Ureter (tissue), 1 donor: Measurements from ENCODE around the gene ABCF3. TPM values are rescaled to one million over a fixed set of nuclear protein-coding genes. Genes with fewer than 3 reads are reported as not detected.

Experiments
- DNase-seq: peaks from one replicate; pipeline ENCODE4 v3.0.0-alpha.2; 2020; ENCODE audit warnings: low spot score
- total RNA-seq: library from RNA; stranded (reverse); gene quantifications from one replicate; pipeline ENCODE4 v1.2.4, GENCODE V29; 2023
- donor health status: DM: yes; HTN: yes; CAD: no.

Gene ABCF3
- total RNA-seq, 1 donor from 2014 or later = 77.6 TPM

- DNase-seq = peak; percentile 100
Measured at GRCh38 chr3:184185461-184186183, 377 bp upstream of the ABCF3 start.

GRCh38 chr3:184186902-184187207, 856 bp downstream of the ABCF3 start:
- DNase-seq = no peak

GRCh38 chr3:184188080-184188479, 2.1 kb downstream of the ABCF3 start:
- DNase-seq = no peak

- no peak for DNase-seq
Measured at GRCh38 chr3:184189421-184189820, 3.4 kb downstream of the ABCF3 start.

- no peak for DNase-seq
Measured at GRCh38 chr3:184192889-184193288, 6.9 kb downstream of the ABCF3 start.

GRCh38 chr3:184193991-184194539, 8.1 kb downstream of the ABCF3 start:
- no peak for DNase-seq

GRCh38 chr3:184196536-184196935, 10.5 kb downstream of the ABCF3 start:
- DNase-seq = no peak

- DNase-seq = no peak
Measured at GRCh38 chr3:184198509-184198908, 12.5 kb downstream of the ABCF3 start.

- no peak for DNase-seq
Measured at GRCh38 chr3:184200825-184201224, 14.8 kb downstream of the ABCF3 start.

- no peak for DNase-seq
Measured at GRCh38 chr3:184203526-184203925, 17.5 kb downstream of the ABCF3 start.

- no peak for DNase-seq
Measured at GRCh38 chr3:184209146-184209923, 23.3 kb downstream of the ABCF3 start.

GRCh38 chr3:184211297-184211696, 25.3 kb downstream of the ABCF3 start:
- no peak for DNase-seq

GRCh38 chr3:184211718-184212117, 25.7 kb downstream of the ABCF3 start:
- DNase-seq = no peak

GRCh38 chr3:184218814-184219213, 32.8 kb downstream of the ABCF3 start:
- no peak for DNase-seq

- DNase-seq = no peak
Measured at GRCh38 chr3:184222521-184222920, 36.5 kb downstream of the ABCF3 start.

- no peak for DNase-seq
Measured at GRCh38 chr3:184223946-184224345, 37.9 kb downstream of the ABCF3 start.

GRCh38 chr3:184227481-184227935, 41.5 kb downstream of the ABCF3 start:
- no peak for DNase-seq

- DNase-seq = no peak
Measured at GRCh38 chr3:184228376-184229137, 42.6 kb downstream of the ABCF3 start.

- no peak for DNase-seq
Measured at GRCh38 chr3:184229394-184230080, 43.5 kb downstream of the ABCF3 start, which contains the start of gene VWA5B2. Gene VWA5B2, plus strand, starts transcription at chr3:184229585. Its CDS starts 944 bp downstream, at chr3:184230529.

- no peak for DNase-seq
Measured at GRCh38 chr3:184230081-184230602, 44.1 kb downstream of the ABCF3 start.
